BJ (cell line): ENCODE results near the gene RAMP1. TPM values are rescaled to one million over a fixed set of nuclear protein-coding genes. Genes with fewer than 3 reads are reported as not detected.

Experiments used
- CTCF ChIA-PET: fragments of 350-600 bp; formaldehyde crosslinking; extraction: SDS; loops from one replicate; lab custom pipeline; 2021; ENCODE audit warnings: antibody characterized with exemption, inconsistent platforms; lab: Yijun Ruan, JAX
- POLR2A ChIA-PET: fragments of 300-600 bp; sonication (Branson Sonifier 250); formaldehyde crosslinking; extraction: SDS; loops from one replicate; lab custom pipeline; 2021; ENCODE audit warnings: antibody characterized with exemption; lab: Charles Lee
- DNase-seq: peaks from one replicate; pipeline ENCODE4 v3.0.0-alpha.2; 2011; ENCODE audit warnings: low read depth
- H3K27me3 ChIP-seq: 2 replicates; pipeline ENCODE4 v1.6.0; 2011; ENCODE audit warnings: low read length; ENCODE audit not compliant: control insufficient read depth, insufficient read depth
- H3K36me3 ChIP-seq: 2 replicates; pipeline ENCODE4 v1.5.1; 2011; ENCODE audit warnings: low read length; ENCODE audit not compliant: control insufficient read depth, insufficient read depth
- H3K4me3 ChIP-seq: 2 replicates; pipeline ENCODE4 v1.5.1; 2011; ENCODE audit warnings: low read depth, mild to moderate bottlenecking, control low read depth, low read length
- polyA plus RNA-seq: library from polyadenylated mRNA; depleted of rRNA; stranded (reverse); fragments of >200 nt; gene quantifications from 2 replicates; pipeline ENCODE4 v1.2.3, GENCODE V29; 2011
- TF ChIP-seq, protein P1 (sequence below): IDR thresholded peaks from 2 replicates; pipeline ENCODE4 v1.5.1; 2011; ENCODE audit warnings: low read depth, mild to moderate bottlenecking, control low read depth, inconsistent platforms, low read length, moderate library complexity; ENCODE audit not compliant: insufficient read depth

Gene RAMP1
- polyA plus RNA-seq, 1 experiment = 10.8 TPM

- no peaks in the 10 kb centered on the region for H3K36me3 ChIP-seq
- ChIA-PET POLR2A (no interaction called here), CTCF (no interaction called here)
- no peaks in the 10 kb centered on the region for H3K27me3 ChIP-seq
- TF ChIP-seq, protein P1, sequence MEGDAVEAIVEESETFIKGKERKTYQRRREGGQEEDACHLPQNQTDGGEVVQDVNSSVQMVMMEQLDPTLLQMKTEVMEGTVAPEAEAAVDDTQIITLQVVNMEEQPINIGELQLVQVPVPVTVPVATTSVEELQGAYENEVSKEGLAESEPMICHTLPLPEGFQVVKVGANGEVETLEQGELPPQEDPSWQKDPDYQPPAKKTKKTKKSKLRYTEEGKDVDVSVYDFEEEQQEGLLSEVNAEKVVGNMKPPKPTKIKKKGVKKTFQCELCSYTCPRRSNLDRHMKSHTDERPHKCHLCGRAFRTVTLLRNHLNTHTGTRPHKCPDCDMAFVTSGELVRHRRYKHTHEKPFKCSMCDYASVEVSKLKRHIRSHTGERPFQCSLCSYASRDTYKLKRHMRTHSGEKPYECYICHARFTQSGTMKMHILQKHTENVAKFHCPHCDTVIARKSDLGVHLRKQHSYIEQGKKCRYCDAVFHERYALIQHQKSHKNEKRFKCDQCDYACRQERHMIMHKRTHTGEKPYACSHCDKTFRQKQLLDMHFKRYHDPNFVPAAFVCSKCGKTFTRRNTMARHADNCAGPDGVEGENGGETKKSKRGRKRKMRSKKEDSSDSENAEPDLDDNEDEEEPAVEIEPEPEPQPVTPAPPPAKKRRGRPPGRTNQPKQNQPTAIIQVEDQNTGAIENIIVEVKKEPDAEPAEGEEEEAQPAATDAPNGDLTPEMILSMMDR = no peak
- no peak for DNase-seq
- no peak overlapping the region for H3K4me3 ChIP-seq
Observed at GRCh38 chr2:237895544-237896506, 36.4 kb downstream of the RAMP1 start.

DNA sequence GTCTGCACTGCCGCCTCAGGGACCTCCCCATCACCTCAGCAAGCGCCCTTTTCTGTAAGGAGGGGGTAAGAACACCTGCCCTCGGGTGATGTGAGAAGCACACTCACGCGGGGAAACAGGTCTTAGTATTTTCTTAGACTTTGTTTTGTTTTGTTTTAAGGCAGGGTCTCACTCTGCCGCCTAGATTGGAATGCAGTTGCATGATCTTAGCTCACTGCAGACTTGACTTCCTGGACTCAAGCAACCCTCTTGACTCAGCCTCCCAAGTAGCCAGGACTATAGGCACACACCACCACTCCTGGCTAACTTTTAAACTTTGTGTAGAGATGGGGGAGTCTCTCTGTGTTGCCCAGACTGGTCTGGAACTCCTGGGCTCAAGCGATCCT, 37.1 kb downstream of the RAMP1 start:
- Histone ChIP-seq H3K27me3 (no peaks in the 10 kb centered on the region), H3K4me3 (no peak overlapping the region), H3K36me3 (no peaks in the 10 kb centered on the region)
- CTCF ChIA-PET = no interaction called here
- POLR2A ChIA-PET = no interaction called here
- DNase-seq = no peak
- TF ChIP-seq, protein P1 = no peak

DNA sequence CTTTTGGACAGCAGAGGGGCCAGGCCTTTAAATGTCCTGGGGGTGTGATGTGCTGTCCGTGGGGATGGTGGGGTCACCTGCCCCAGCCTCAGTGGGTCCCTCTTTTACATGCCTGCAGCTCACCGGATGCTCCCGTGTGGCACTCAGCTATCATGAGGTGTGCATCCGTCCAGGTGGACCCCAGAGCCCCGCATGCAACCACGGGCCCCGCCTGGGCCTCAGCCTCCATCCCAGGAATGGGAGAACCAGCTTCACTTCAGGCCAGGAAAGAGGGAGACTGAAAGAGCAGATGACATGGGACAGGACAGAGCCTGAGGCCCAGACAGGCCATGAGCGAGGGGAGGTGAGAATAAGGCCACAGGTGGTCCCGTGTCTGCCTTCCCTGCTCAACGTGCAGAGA, 37.5 kb downstream of the RAMP1 start:
- TF ChIP-seq, protein P1 = no peak
- H3K4me3 ChIP-seq = no peak overlapping the region
- no peaks in the 10 kb centered on the region for H3K27me3 ChIP-seq
- ChIA-PET CTCF (no interaction called here), POLR2A (no interaction called here)
- no peaks in the 10 kb centered on the region for H3K36me3 ChIP-seq
- no peak for DNase-seq

GRCh38 chr2:237898057-237898414, 38.6 kb downstream of the RAMP1 start:
- Histone ChIP-seq H3K27me3 (no peaks in the 10 kb centered on the region), H3K36me3 (no peaks in the 10 kb centered on the region), H3K4me3 (no peak overlapping the region)
- TF ChIP-seq, protein P1 = no peak
- POLR2A ChIA-PET = no interaction called here
- CTCF ChIA-PET = no interaction called here
- no peak for DNase-seq

DNA sequence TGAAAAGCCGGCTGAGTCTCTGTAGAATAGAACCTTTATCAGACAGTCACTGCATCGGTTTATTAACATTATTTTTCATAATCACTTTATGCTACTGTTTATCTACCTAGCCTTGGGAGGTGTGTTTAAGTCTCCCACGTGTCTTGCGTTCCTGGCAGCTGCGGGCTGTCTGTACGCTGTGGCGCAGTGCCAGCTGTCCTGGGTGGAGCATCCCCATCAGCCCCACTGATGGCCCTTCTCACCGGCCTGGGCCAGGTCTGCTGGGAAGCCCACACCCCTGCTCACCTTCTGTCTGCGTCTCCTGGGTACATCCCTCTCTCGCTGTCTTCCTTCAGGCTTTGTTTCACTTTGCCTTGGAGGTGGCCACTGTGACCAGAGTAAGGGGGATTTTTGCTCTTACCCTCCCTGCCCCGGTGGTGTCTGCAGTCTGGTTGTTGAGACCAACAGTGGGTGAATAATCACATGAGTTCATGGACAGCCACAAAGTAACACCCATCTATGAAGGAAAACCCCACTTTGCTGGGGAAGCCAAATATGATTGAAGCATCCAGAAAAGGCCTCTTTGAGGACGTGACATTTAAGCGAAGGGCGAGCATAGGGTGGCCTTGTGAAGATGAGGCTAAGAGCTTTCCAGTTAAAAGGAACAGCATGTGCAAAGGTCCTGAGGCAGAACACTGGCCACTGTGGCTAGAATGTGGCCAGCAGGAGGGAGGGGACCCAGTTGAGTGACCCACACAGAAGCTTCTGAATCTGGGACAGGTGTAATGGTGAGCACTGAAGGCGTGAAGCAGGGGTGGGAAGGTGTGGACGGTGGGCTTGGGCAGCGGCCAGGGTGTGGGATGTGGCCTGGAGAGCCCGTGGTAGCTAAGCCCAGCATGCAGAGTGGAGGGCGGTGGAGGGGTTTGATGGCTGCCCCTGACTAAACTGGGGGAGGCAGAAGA, 41.7 kb downstream of the RAMP1 start:
- POLR2A ChIA-PET = no interaction called here
- no peak for DNase-seq
- H3K27me3 ChIP-seq = no peaks in the 10 kb centered on the region
- TF ChIP-seq, protein P1 = no peak
- CTCF ChIA-PET = no interaction called here
- no peak overlapping the region for H3K4me3 ChIP-seq
- no peaks in the 10 kb centered on the region for H3K36me3 ChIP-seq
